GM12878 (cell line): ENCODE results near the gene TOP3A. TPM values are rescaled to one million over a fixed set of nuclear protein-coding genes. Genes with fewer than 3 reads are reported as not detected.

Experiments used
- ATAC-seq: fragments of 200-7000 bp; cut with Tn5 transposase; 3 replicates; pipeline ENCODE4 v1.9.1; 2020; ENCODE audit warnings: mild to moderate bottlenecking, moderate library complexity
- BruUV-seq: library from RNA; stranded (reverse); fragments of 400-500 nt; replicated peaks from 2 replicates; lab custom pipeline; 2021; lab: Mats Ljungman, UMichigan
- CTCF ChIA-PET: fragments of 300-600 bp; sonication (Branson Sonifier 250); formaldehyde crosslinking; extraction: SDS; loops from one replicate; lab custom pipeline; 2021; ENCODE audit warnings: inconsistent platforms; lab: Yijun Ruan, JAX
- POLR2A ChIA-PET: fragments of 350-600 bp; formaldehyde crosslinking; extraction: SDS; loops from one replicate; lab custom pipeline; 2021; ENCODE audit warnings: inconsistent platforms; lab: Charles Lee
- RAD21 ChIA-PET: fragments of 300-600 bp; sonication (Branson Sonifier 250); formaldehyde crosslinking; loops from one replicate; lab custom pipeline; 2023; ENCODE audit warnings: antibody characterized with exemption; ENCODE audit not compliant: unreplicated experiment; lab: Charles Lee
- SMC1A ChIA-PET: fragments of 300-600 bp; sonication (Branson Sonifier 250); formaldehyde crosslinking; loops from one replicate; lab custom pipeline; 2023; ENCODE audit not compliant: unreplicated experiment, uncharacterized antibody; lab: Charles Lee
- DNase-seq: peaks from one replicate; pipeline ENCODE4 v3.0.0-alpha.2; 2011; ENCODE audit warnings: low read depth, low spot score
- FAIRE-seq: peaks from 3 replicates; lab custom pipeline; 2011; peaks lifted over from hg19 to GRCh38; lab: Jason Lieb, UNC
- H2AFZ ChIP-seq: 2 replicates; pipeline ENCODE4 v1.6.0; 2011; ENCODE audit warnings: low read depth, low read length, control low read depth; ENCODE audit not compliant: control insufficient read depth
- H3K27ac ChIP-seq: 2 replicates; pipeline ENCODE4 v1.5.1; 2011; ENCODE audit warnings: control low read depth; ENCODE audit not compliant: control insufficient read depth, insufficient read depth
- H3K27me3 ChIP-seq, 2 experiments: replicated peaks in 1 of 2; 2 replicates each; pipeline versions ENCODE4 v1.6.0 to v1.6.1; 2011; ENCODE audit warnings: low read length in 1 of 2; ENCODE audit not compliant: control insufficient read depth in 2 of 2, insufficient read depth in 2 of 2
- H3K36me3 ChIP-seq, 2 experiments: 2 replicates each; pipeline ENCODE4 v1.5.1; 2011; ENCODE audit warnings: low read length in 1 of 2; ENCODE audit not compliant: control insufficient read depth in 2 of 2, insufficient read depth in 2 of 2
- H3K4me1 ChIP-seq: 2 replicates; pipeline ENCODE4 v1.6.1; 2011; ENCODE audit warnings: mild to moderate bottlenecking, low read length, moderate library complexity, mixed read lengths; ENCODE audit not compliant: control insufficient read depth, insufficient read depth
- H3K4me2 ChIP-seq: 2 replicates; pipeline ENCODE4 v1.6.0; 2011; ENCODE audit warnings: control low read depth; ENCODE audit not compliant: control insufficient read depth, insufficient read depth
- H3K4me3 ChIP-seq: fragments of 200-600 bp; sonication (generic); 2 replicates; pipeline ENCODE4 v1.5.1; 2016
- H3K79me2 ChIP-seq: 2 replicates; pipeline ENCODE4 v1.6.0; 2011; ENCODE audit warnings: low read length; ENCODE audit not compliant: control insufficient read depth, insufficient read depth
- H3K9ac ChIP-seq: 2 replicates; pipeline ENCODE4 v1.8.0; 2011; ENCODE audit warnings: low read length, control low read depth, mixed read lengths; ENCODE audit not compliant: control insufficient read depth, insufficient read depth
- H3K9me3 ChIP-seq: replicated peaks from 3 replicates; pipeline ENCODE4 v1.5.1; 2011; ENCODE audit warnings: mild to moderate bottlenecking, low read length; ENCODE audit not compliant: control insufficient read depth, insufficient read depth
- H4K20me1 ChIP-seq: 2 replicates; pipeline ENCODE4 v1.6.0; 2011; ENCODE audit not compliant: control insufficient read depth, insufficient read depth
- ATF3 ChIP-seq: IDR thresholded peaks from 2 replicates; pipeline ENCODE4 v1.6.1; 2011; ENCODE audit warnings: low read depth, mild to moderate bottlenecking, low read length, moderate library complexity, borderline replicate concordance; ENCODE audit errors: extremely low read depth
- CBX3 ChIP-seq: fragments of 200-600 bp; sonication (generic); IDR thresholded peaks from 2 replicates; pipeline ENCODE4 v1.6.1; 2016; ENCODE audit warnings: low read depth, borderline replicate concordance
- CEBPZ ChIP-seq: fragments of 150-350 bp; IDR thresholded peaks from 2 replicates; pipeline ENCODE4 v1.6.1; 2016; ENCODE audit warnings: low read depth, low read length
- CHD2 ChIP-seq: IDR thresholded peaks from 2 replicates; pipeline ENCODE4 v1.6.1; 2011; ENCODE audit warnings: low read depth, low read length, improper control_type of control experiment, borderline replicate concordance
- HDGF ChIP-seq: fragments of 450-650 bp; IDR thresholded peaks from 2 replicates; pipeline ENCODE4 v1.6.1; 2016; ENCODE audit warnings: antibody characterized with exemption
- HSF1 ChIP-seq: fragments of 150-350 bp; IDR thresholded peaks from 2 replicates; pipeline ENCODE4 v1.6.1; 2014; ENCODE audit warnings: mild to moderate bottlenecking, low read depth, low read length
- MEF2B ChIP-seq: fragments of 450-650 bp; IDR thresholded peaks from 2 replicates; pipeline ENCODE4 v1.6.1; 2018; ENCODE audit warnings: mild to moderate bottlenecking, moderate library complexity; ENCODE audit not compliant: partially characterized antibody, poor library complexity, severe bottlenecking
- NKRF ChIP-seq: fragments of 450-650 bp; conservative IDR thresholded peaks from 2 replicates; pipeline ENCODE4 v1.6.1; 2017; ENCODE audit warnings: mild to moderate bottlenecking, moderate library complexity
- NR2F1 ChIP-seq: fragments of 450-650 bp; conservative IDR thresholded peaks from 2 replicates; pipeline ENCODE4 v1.6.1; 2017; ENCODE audit warnings: mild to moderate bottlenecking
- SMARCA5 ChIP-seq: fragments of 450-650 bp; IDR thresholded peaks from 2 replicates; pipeline ENCODE4 v1.6.1; 2017; ENCODE audit warnings: mild to moderate bottlenecking
- SRF ChIP-seq, 2 experiments: IDR thresholded peaks; 2 replicates each; pipeline ENCODE4 v1.6.1; 2011; ENCODE audit warnings: low read depth in 2 of 2, low read length in 2 of 2, mild to moderate bottlenecking in 1 of 2, moderate library complexity in 1 of 2
- TCF3 ChIP-seq: IDR thresholded peaks from 2 replicates; pipeline ENCODE4 v1.6.1; 2012; ENCODE audit warnings: low read depth, mild to moderate bottlenecking, low read length, borderline replicate concordance; ENCODE audit not compliant: insufficient read depth
- WGBS: methylation state at CpG from one replicate; pipeline ENCODE4 v1.1.6; 2016; ENCODE audit warnings: low lambda C conversion rate; ENCODE audit not compliant: insufficient replicate concordance, insufficient coverage; ENCODE audit errors: missing lambda C conversion rate; 5-methylcytosine and 5-hydroxymethylcytosine counted together
- in situ Hi-C: fragments of 300-500 bp; cut with MboI; formaldehyde crosslinking; loops from 9 replicates; pipeline ENCODE4 v1.14.3; 2018; ENCODE audit warnings: mixed read lengths
- intact Hi-C: fragments of 100-400 bp; cut with micrococcal nuclease; formaldehyde crosslinking; loops from one replicate; pipeline ENCODE4 v1.14.2; 2022; ENCODE audit not compliant: unreplicated experiment
- polyA plus RNA-seq, 11 experiments: library from polyadenylated mRNA; depleted of rRNA in 4 of 11; unstranded in 6 of 11; stranded (reverse) in 5 of 11; fragments of >200 nt; fragmentation: Nextera tagmentation in 4 of 11; fragmentation: Illumina TruSeq in 1 of 11; extraction: Ambion mirVana in 4 of 11; extraction: Trizol in 1 of 11; gene quantifications; 1 replicate in 1 of 11; 2 replicates in 10 of 11; pipeline versions ENCODE4 v1.2.1 to v1.2.3, GENCODE V29; 2011 to 2016; ENCODE audit warnings: inconsistent platforms in 2 of 11, missing spikeins in 2 of 11, low read depth in 1 of 11
- total RNA-seq, 4 experiments: library from RNA; depleted of rRNA in 3 of 4; stranded (reverse); fragments of >200 nt in 3 of 4; fragmentation: Illumina TruSeq in 1 of 4; extraction: Trizol in 1 of 4; gene quantifications; 2 replicates each; pipeline versions ENCODE4 v1.2.1 to v1.2.3, GENCODE V29; 2013 to 2021

The TOP3A gene
- total and polyA plus RNA-seq, 10 of the 15 experiments (the other 5 are each of a cell fraction or from before 2014, with no cell fraction given), result 4.2 to 51.9 (median 31.8) TPM

GRCh38 chr17:18259621-18260331 lies 55.0 kb downstream of the TOP3A start (continued):
- TF ChIP-seq CBX3, result no peak
- TF ChIP-seq ATF3, result no peak

- H3K4me2 ChIP-seq, result peak within 1 kb of the TSS; percentile 77
- peaks cover 21% of the 10 kb centered on the region for H3K4me1 ChIP-seq
- H3K4me3 ChIP-seq, result peak within 1 kb of the TSS; percentile 97
- no peaks in the 10 kb centered on the region for H3K27me3 ChIP-seq
- ChIA-PET SMC1A (no interaction called here), CTCF (interaction anchor here (1.0 kb wide), 1 partner anchor 9 kb away, joined by 4 read pairs; no protein-coding TSS in a partner anchor), RAD21 (no interaction called here), POLR2A (interaction anchor here (0.9 kb wide), 1 partner anchor 33 kb away, joined by 4 read pairs; the partner anchor contains the start of gene LLGL1)
- H3K9ac ChIP-seq, result peak within 1 kb of the TSS; percentile 89
- peaks cover 7 to 9% of the 10 kb centered on the region in 2 experiments; a peak in 3 of 4 replicates for H3K36me3 ChIP-seq
- no TSS peak for BruUV-seq
- in situ Hi-C loops, result no loop called here
- peak; percentile 58 for ATAC-seq
- WGBS, result under 1% methylated on average over 30 of the region's 71 CpGs
- H2AFZ ChIP-seq, result peak within 1 kb of the TSS; percentile 96
- peak within 1 kb of the TSS; percentile 89 for H3K27ac ChIP-seq
- H4K20me1 ChIP-seq, result no peaks in the 10 kb centered on the region
- intact Hi-C loops, result no loop called here
- no peak for DNase-seq
- FAIRE-seq, result no peak
- H3K79me2 ChIP-seq, result peaks cover 14% of the 10 kb centered on the region
- H3K9me3 ChIP-seq, result no peaks in the 10 kb centered on the region
- TF ChIP-seq HSF1 (no peak), SRF (IDR thresholded peaks at IDR 0.05; ENCODE audit: low read depth in 2 of 2, low read length in 2 of 2) (no peak), NKRF (peak; percentile 88), NR2F1 (peak; percentile 75; the same call in 1 of the 2 replicates), CHD2 (0 out of 2 replicates have a peak, but pooled peaks have one; percentile 16), CEBPZ (no peak), SMARCA5 (peak; percentile 75), TCF3 (0 out of 2 replicates have a peak, but pooled peaks have one; percentile 56), MEF2B (no peak), HDGF (0 out of 2 replicates have a peak, but pooled peaks have one; percentile 19)
Observed at GRCh38 chr17:18258356-18259038, 56.3 kb downstream of the TOP3A start, which contains the start of gene FLII. Gene FLII, minus strand, starts transcription at chr17:18258738. Its CDS starts 48 bp downstream, at chr17:18258690.
